Activated naive CD4-positive, alpha-beta T cell treated with anti-CD3 and anti-CD28 coated beads, Interleukin-2, amount 10 ng/mL, durations not matched to agents 7 days and 5 days (primary cell): ENCODE results near the gene TLCD3B.

Source experiments
- CTCF ChIA-PET: fragments of 350-600 bp; sonication (Branson Sonifier 250); formaldehyde crosslinking; loops from one replicate; lab custom pipeline; 2021; ENCODE audit warnings: antibody characterized with exemption; lab: Charles Lee
- DNase-seq: peaks from one replicate; pipeline ENCODE4 v3.0.0-alpha.2; 2020
- H3K27ac Mint-ChIP-seq: one replicate; pipeline ENCODE4 v1.8.0; 2021; ENCODE audit warnings: mild to moderate bottlenecking, moderate library complexity, mixed read lengths
- H3K27me3 Mint-ChIP-seq: one replicate; pipeline ENCODE4 v1.8.0; 2021; ENCODE audit warnings: mild to moderate bottlenecking, mixed read lengths
- H3K36me3 Mint-ChIP-seq: one replicate; pipeline ENCODE4 v1.8.0; 2021; ENCODE audit warnings: mixed read lengths
- H3K4me1 Mint-ChIP-seq: one replicate; pipeline ENCODE4 v1.8.0; 2021; ENCODE audit warnings: mixed read lengths
- H3K4me3 Mint-ChIP-seq: one replicate; pipeline ENCODE4 v1.8.0; 2021; ENCODE audit warnings: mild to moderate bottlenecking, moderate library complexity, mixed read lengths
- H3K9me3 Mint-ChIP-seq: one replicate; pipeline ENCODE4 v1.8.0; 2021; ENCODE audit warnings: mixed read lengths

The TLCD3B gene, protein sequence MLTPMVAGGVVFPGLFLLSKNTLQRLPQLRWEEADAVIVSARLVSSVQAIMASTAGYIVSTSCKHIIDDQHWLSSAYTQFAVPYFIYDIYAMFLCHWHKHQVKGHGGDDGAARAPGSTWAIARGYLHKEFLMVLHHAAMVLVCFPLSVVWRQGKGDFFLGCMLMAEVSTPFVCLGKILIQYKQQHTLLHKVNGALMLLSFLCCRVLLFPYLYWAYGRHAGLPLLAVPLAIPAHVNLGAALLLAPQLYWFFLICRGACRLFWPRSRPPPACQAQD

DNA sequence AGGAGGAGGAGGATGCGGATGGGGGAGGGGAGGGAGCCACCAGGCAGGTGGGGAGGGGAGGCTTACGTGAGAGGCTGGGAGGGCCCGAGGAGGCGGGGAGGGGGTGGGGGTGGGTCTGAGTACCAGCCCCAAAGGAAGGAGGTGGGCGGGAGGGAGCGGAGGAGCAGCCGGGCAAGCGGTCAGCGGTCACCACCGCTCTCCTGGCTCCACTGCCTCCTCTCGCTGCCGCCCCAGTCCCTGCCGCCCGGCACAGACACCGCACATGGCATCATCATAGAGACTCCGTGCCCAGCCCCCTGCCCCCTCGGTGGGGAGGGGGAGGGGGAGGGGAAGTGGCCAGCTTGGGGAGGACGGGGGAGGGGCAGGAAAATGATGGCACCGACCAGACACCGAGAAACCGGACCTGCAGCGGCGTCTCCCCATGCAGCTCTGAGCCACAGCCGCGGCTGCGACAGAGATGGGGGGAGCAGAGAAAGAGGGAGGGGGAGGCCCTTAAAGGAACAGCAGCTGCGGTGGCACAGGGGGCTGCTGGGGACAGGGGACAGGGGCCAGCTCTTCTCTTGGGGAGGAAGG is at the start of gene TLCD3B:
TLCD3B (minus strand) TSS at position 431 of the 573 bp plus-strand sequence. CDS start 744 bp downstream, outside the sequence.
- peaks cover 8% of the 10 kb centered on the region for H3K4me1 Mint-ChIP-seq
- DNase-seq = no peak
- H3K27me3 Mint-ChIP-seq = peaks cover 93% of the 10 kb centered on the region
- no peaks in the 10 kb centered on the region for H3K9me3 Mint-ChIP-seq
- H3K4me3 Mint-ChIP-seq = no peak within 1 kb of the TSS
- H3K36me3 Mint-ChIP-seq = peaks cover 1% of the 10 kb centered on the region
- CTCF ChIA-PET = interaction anchor here (0.6 to 3.0 kb wide), 14 partner anchors 8 to 916 kb away, joined by 3 to 35 read pairs (median 5); partner anchors contain the start of genes C16orf92 and TMEM219
- H3K27ac Mint-ChIP-seq = no peak within 1 kb of the TSS

DNA sequence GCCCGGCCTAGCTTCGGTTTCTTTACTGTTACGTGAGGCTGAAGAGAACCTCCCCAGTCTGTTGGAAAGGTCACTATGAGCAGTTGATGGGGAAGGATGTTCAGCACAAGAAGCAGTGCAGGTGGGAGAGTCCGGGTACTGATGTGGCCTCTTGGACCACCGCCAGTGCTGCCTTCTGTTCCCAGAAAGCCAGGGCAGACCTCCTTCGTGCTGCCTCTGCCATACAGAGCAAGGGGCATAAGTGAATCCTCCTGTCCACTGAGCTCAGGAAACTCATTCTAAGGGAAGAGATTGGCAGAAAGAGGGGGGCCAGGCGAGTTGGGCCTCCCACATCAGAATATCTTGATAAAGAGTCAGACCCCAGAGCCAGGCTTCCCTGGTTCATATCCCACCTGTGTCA is 48.4 kb upstream of the TLCD3B start:
- no peak for DNase-seq
- Mint-ChIP-seq H3K27ac (no peak overlapping the region), H3K4me3 (no peak overlapping the region), H3K27me3 (no peaks in the 10 kb centered on the region), H3K36me3 (peaks cover 61% of the 10 kb centered on the region), H3K9me3 (no peaks in the 10 kb centered on the region), H3K4me1 (peaks cover 52% of the 10 kb centered on the region)
- CTCF ChIA-PET = interaction anchor here (1.3 to 7.7 kb wide), 3 partner anchors 9 to 13 kb away, joined by 4 to 54 read pairs (median 5); partner anchors contain the start of gene TBX6

DNA sequence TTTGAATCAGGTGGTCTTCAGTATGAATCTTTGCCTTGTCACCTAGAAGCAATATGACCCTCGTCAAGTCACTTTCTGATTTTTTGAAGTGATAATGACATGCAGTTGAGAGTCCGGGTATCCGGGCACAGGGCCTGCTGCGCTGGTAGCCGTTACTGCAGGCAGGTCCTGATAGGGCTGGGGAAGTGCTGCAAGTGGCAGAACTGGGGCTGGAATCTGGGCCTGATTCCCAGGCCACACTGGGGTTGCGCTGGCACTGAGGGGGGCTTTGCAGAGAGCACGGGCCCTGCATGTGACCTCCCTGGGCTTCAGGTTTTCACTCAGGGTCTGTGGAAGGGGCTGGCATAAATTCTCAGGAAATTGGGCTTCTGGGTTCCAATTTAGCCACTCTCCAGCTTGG is 47.7 kb upstream of the TLCD3B start:
- no peak for DNase-seq
- CTCF ChIA-PET = interaction anchor here (1.3 to 7.7 kb wide), 3 partner anchors 10 to 14 kb away, joined by 4 to 54 read pairs (median 5); partner anchors contain the start of gene TBX6
- H3K9me3 Mint-ChIP-seq = no peaks in the 10 kb centered on the region
- no peak overlapping the region for H3K4me3 Mint-ChIP-seq
- no peak overlapping the region for H3K27ac Mint-ChIP-seq
- peaks cover 46% of the 10 kb centered on the region for H3K4me1 Mint-ChIP-seq
- no peaks in the 10 kb centered on the region for H3K27me3 Mint-ChIP-seq
- peaks cover 57% of the 10 kb centered on the region for H3K36me3 Mint-ChIP-seq

DNA sequence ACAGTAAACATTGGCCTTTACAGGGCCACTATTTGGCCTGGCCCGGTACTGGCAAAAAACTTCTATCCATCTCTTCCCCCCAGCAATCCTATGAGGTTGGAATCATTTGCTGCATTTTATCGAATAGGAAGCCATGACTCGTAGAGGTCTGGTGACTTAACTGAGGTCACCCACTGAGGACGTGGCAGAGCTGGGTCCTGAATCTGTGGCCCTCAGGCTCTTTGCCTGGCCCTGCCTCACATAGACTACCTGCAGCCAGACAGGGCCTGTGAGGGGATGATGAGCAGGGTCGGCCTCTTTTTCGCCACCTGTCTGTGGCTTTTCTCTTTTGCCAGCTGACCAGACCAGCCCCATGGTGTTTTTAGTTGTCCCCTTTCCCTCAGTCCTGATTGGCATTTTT is 46.6 kb upstream of the TLCD3B start:
- no peaks in the 10 kb centered on the region for H3K9me3 Mint-ChIP-seq
- DNase-seq = no peak
- peaks cover 49% of the 10 kb centered on the region for H3K36me3 Mint-ChIP-seq
- peak overlapping the region; percentile 93 for H3K27ac Mint-ChIP-seq
- H3K4me3 Mint-ChIP-seq = peak overlapping the region; percentile 86
- CTCF ChIA-PET = interaction anchor here (1.9 to 7.7 kb wide), 2 partner anchors 15 kb away, joined by 7 to 54 read pairs; partner anchors contain the start of gene TBX6
- H3K27me3 Mint-ChIP-seq = no peaks in the 10 kb centered on the region
- peaks cover 44% of the 10 kb centered on the region for H3K4me1 Mint-ChIP-seq

DNA sequence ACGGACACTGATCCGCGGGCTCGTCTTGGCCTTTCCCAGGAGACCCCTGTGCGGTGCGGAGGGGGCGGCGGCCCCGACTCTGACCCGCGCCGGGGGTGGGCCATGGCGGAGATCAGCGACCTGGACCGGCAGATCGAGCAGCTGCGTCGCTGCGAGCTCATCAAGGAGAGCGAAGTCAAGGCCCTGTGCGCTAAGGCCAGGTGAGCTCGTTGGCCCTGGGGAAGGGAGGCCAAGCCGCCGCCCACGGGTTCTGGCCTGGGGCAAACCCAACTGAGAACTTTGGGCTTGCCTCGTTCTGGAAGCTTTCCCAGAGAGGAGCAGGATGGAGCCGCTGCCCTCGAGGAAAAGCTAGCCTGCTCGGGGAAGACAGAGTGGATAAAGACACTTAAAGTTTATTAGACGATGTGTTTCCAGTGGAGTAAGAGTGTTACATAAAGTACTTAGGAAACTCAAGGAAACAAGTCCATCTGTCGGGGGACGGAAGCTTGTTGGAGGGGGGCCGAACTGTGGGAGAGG is 45.3 kb upstream of the TLCD3B start:
- Mint-ChIP-seq H3K4me1 (peaks cover 50% of the 10 kb centered on the region), H3K27me3 (no peaks in the 10 kb centered on the region), H3K9me3 (no peaks in the 10 kb centered on the region), H3K4me3 (peak overlapping the region; percentile 86), H3K27ac (peak overlapping the region; percentile 93), H3K36me3 (peaks cover 51% of the 10 kb centered on the region)
- CTCF ChIA-PET = interaction anchor here (0.9 to 7.7 kb wide), 4 partner anchors 9 to 17 kb away, joined by 3 to 54 read pairs (median 6); partner anchors contain the start of genes ALDOA and TBX6
- peak; percentile 46 for DNase-seq

DNA sequence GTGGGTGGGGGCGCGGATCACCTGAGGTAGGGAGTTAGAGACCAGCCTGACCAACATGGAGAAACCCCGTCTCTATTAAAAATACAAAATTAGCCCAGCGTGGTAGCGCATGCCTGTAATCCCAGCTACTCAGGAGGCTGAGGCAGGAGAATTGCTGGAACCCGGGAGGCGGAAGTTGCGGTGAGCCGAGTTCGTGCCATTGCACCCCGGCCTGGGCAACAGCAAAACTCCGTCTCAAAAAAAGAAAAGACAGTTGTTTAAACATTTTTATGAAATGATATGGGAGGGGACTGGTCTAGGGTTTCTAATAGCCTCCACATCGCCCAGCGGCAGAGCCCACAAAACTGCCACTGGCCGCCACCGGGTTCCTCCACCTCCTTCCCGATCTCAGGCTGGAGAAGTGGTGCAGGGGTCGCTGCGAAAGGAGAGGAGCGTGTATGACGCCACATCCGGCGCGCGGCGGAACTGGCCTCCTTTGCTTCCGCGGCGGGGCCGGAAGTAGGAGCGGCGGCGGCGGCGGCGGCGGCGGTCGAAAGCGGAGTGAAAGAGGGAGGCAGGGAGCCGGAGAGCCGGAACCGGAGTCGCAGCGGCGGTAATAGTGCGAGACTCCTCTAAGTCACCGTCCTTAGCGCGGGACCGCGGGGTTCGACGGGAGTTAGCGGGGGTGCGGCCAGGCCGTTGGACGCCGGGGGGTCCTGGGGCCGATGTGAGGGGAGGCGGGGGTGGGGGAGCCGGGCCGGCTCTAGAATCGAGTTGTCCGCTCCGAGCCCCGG is 44.6 kb upstream of the TLCD3B start, which contains the start of gene PPP4C:
PPP4C (plus strand) TSS at position 492 of the 773 bp plus-strand sequence. CDS start 384 bp downstream, outside the sequence.
- H3K9me3 Mint-ChIP-seq = no peaks in the 10 kb centered on the region
- peaks cover 47% of the 10 kb centered on the region for H3K36me3 Mint-ChIP-seq
- peak; percentile 95 for DNase-seq
- peaks cover 50% of the 10 kb centered on the region for H3K4me1 Mint-ChIP-seq
- H3K4me3 Mint-ChIP-seq = peak within 1 kb of the TSS; percentile 86
- peak within 1 kb of the TSS; percentile 93 for H3K27ac Mint-ChIP-seq
- H3K27me3 Mint-ChIP-seq = no peaks in the 10 kb centered on the region
- CTCF ChIA-PET = interaction anchor here (0.9 to 7.7 kb wide), 4 partner anchors 9 to 17 kb away, joined by 3 to 54 read pairs (median 6); partner anchors contain the start of genes ALDOA and TBX6

DNA sequence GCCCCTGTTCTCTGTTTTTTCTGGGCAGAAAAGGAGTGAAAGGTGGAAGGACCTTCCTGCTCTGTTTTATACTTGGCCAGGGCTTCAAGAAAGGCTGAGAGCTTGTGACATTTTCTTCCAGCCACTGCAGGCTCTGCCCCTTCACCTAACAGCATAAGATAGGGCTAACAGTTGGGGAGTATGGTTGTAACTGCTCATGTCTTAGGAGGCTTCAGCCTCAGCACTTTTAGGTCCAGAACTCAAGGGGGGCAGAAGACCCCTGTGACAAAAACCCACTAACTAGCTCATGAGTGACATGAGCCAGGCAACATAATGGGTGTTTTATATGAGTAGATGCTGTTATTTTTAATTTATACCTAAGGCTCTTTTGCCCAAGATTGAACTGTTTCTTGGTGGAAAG is 39.4 kb upstream of the TLCD3B start:
- H3K4me1 Mint-ChIP-seq = peaks cover 50% of the 10 kb centered on the region
- H3K9me3 Mint-ChIP-seq = no peaks in the 10 kb centered on the region
- CTCF ChIA-PET = interaction anchor here (6.9 kb wide), 1 partner anchor 21 kb away, joined by 41 read pairs; the partner anchor contains the start of gene TBX6
- DNase-seq = no peak
- H3K27ac Mint-ChIP-seq = peak overlapping the region; percentile 64
- no peak overlapping the region for H3K4me3 Mint-ChIP-seq
- no peaks in the 10 kb centered on the region for H3K27me3 Mint-ChIP-seq
- peaks cover 63% of the 10 kb centered on the region for H3K36me3 Mint-ChIP-seq

DNA sequence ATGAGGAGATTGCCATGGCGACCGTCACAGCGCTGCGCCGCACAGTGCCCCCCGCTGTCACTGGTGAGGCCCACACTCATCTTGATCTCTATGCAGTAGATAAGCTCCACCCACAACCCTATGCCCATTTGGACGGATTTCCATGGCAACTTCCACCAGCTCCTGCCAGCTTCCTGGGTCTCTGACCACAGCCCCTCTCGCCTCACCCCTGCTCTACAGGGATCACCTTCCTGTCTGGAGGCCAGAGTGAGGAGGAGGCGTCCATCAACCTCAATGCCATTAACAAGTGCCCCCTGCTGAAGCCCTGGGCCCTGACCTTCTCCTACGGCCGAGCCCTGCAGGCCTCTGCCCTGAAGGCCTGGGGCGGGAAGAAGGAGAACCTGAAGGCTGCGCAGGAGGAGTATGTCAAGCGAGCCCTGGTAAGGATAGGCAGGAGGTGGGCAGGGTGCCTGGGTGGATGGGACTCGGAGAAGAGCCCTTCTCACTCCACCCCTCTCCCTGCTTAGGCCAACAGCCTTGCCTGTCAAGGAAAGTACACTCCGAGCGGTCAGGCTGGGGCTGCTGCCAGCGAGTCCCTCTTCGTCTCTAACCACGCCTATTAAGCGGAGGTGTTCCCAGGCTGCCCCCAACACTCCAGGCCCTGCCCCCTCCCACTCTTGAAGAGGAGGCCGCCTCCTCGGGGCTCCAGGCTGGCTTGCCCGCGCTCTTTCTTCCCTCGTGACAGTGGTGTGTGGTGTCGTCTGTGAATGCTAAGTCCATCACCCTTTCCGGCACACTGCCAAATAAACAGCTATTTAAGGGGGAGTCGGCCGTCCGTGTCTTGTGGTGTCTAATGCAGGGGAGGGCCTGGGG is 38.8 kb upstream of the TLCD3B start:
- Mint-ChIP-seq H3K4me3 (no peak overlapping the region), H3K27me3 (no peaks in the 10 kb centered on the region), H3K9me3 (no peaks in the 10 kb centered on the region), H3K36me3 (peaks cover 63% of the 10 kb centered on the region), H3K27ac (peak overlapping the region; percentile 64), H3K4me1 (peaks cover 46% of the 10 kb centered on the region)
- DNase-seq = no peak
- CTCF ChIA-PET = interaction anchor here (6.9 kb wide), 1 partner anchor 22 kb away, joined by 41 read pairs; the partner anchor contains the start of gene TBX6

DNA sequence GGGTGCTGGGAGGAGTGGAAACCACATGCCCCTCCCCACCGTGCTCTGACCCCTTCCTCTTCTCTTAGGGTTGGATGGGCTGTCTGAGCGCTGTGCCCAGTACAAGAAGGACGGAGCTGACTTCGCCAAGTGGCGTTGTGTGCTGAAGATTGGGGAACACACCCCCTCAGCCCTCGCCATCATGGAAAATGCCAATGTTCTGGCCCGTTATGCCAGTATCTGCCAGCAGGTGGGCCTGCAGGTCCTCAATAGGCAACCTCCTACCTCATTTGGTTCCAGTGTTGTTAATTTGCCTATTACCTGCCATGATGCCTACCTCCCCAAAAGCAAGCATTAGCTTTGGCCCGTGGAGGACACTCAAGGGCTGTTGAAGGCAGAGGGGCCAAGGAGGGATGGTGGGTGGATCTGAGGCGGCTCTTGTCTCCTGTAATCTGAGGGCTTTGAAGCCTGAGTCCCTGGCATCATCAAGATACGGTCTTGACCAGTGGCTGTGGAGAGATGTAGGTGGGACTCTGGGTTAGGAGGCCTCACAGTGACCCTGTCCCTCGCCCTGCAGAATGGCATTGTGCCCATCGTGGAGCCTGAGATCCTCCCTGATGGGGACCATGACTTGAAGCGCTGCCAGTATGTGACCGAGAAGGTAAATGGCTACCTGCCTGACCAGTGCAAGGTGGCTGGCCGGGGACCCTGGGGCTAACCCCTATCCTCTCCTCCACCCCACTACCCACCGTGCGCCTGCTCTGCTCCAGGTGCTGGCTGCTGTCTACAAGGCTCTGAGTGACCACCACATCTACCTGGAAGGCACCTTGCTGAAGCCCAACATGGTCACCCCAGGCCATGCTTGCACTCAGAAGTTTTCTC is 37.9 kb upstream of the TLCD3B start:
- peaks cover 44% of the 10 kb centered on the region for H3K4me1 Mint-ChIP-seq
- CTCF ChIA-PET = interaction anchor here (0.6 to 6.9 kb wide), 2 partner anchors 18 to 22 kb away, joined by 3 to 41 read pairs; partner anchors contain the start of gene TBX6
- H3K27ac Mint-ChIP-seq = peak overlapping the region; percentile 80
- H3K36me3 Mint-ChIP-seq = peaks cover 65% of the 10 kb centered on the region
- peak; percentile 78 for DNase-seq
- peak overlapping the region; percentile 62 for H3K4me3 Mint-ChIP-seq
- H3K27me3 Mint-ChIP-seq = no peaks in the 10 kb centered on the region
- H3K9me3 Mint-ChIP-seq = no peaks in the 10 kb centered on the region

DNA sequence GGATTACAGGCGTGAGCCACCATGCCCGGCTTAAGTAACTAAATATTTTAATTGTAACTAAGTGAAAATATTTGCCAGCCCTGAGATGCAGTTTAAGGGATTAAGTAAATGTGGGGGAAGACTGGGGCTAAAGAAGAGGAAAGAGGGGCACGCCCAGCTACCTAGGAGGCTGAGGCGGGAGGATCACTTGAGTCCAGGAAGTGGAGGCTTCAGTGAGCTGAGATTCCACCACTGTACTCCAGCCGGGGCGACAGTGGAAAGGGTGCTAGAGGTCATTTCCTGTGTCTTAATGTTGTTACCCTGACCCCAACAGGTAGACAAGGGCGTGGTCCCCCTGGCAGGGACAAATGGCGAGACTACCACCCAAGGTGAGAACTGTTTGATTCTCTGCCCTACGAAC is 37.3 kb upstream of the TLCD3B start:
- Mint-ChIP-seq H3K27me3 (no peaks in the 10 kb centered on the region), H3K27ac (peak overlapping the region; percentile 80), H3K36me3 (peaks cover 63% of the 10 kb centered on the region), H3K9me3 (no peaks in the 10 kb centered on the region), H3K4me3 (peak overlapping the region; percentile 62), H3K4me1 (peaks cover 50% of the 10 kb centered on the region)
- no peak for DNase-seq
- CTCF ChIA-PET = interaction anchor here (6.9 kb wide), 1 partner anchor 23 kb away, joined by 41 read pairs; the partner anchor contains the start of gene TBX6

DNA sequence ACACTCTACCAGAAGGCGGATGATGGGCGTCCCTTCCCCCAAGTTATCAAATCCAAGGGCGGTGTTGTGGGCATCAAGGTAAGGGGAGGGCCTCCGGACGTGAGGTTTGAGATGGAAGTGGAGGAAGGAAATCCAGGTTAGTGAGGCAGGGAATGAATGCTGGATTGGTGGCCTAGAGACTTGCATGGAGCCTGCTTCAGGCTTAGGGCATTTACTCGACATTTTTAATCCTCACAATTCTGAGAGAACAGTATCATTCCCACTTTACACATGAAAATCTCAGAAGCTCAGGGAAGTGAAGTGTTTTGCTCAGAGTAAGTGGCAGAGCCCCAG is 36.5 kb upstream of the TLCD3B start:
- Mint-ChIP-seq H3K36me3 (peaks cover 63% of the 10 kb centered on the region), H3K4me3 (peak overlapping the region; percentile 100), H3K4me1 (peaks cover 53% of the 10 kb centered on the region), H3K27me3 (no peaks in the 10 kb centered on the region), H3K27ac (peak overlapping the region; percentile 98), H3K9me3 (no peaks in the 10 kb centered on the region)
- no peak for DNase-seq
- CTCF ChIA-PET = interaction anchor here (1.2 to 6.9 kb wide), 2 partner anchors 9 to 24 kb away, joined by 3 to 41 read pairs; partner anchors contain the start of gene TBX6
